Neutrophil (primary cell): ENCODE data around the gene EDC4.
"Not testable (repeated sequence)": the region's sequence is repeated elsewhere in the genome, so short reads cannot be mapped to it uniquely, and the experiment has no call there.

Source experiments
- H3K27ac ChIP-seq: fragments of 200-600 bp; sonication (generic); 2 replicates; pipeline ENCODE4 v1.5.1; 2016; ENCODE audit warnings: mild to moderate bottlenecking, moderate library complexity
- H3K27me3 ChIP-seq: fragments of 200-600 bp; sonication (generic); 2 replicates; pipeline ENCODE4 v1.6.0; 2016; ENCODE audit warnings: mild to moderate bottlenecking
- H3K36me3 ChIP-seq: fragments of 200-600 bp; sonication (generic); 2 replicates; pipeline ENCODE4 v1.5.1; 2017
- H3K4me1 ChIP-seq, 2 experiments: fragments of 200-600 bp in 1 of 2; sonication (generic) in 1 of 2; 1 replicate in 1 of 2; 2 replicates in 1 of 2; pipeline versions ENCODE4 v1.5.1 to v1.6.1; 2013 to 2016; ENCODE audit warnings: low read depth in 1 of 2, low read length in 1 of 2, mild to moderate bottlenecking in 1 of 2, moderate library complexity in 1 of 2; ENCODE audit not compliant: control insufficient read depth in 1 of 2, insufficient read depth in 1 of 2
- H3K4me3 ChIP-seq, 2 experiments: fragments of 200-600 bp in 1 of 2; sonication (generic) in 1 of 2; 1 replicate in 1 of 2; 2 replicates in 1 of 2; pipeline ENCODE4 v1.5.1; 2013 to 2016; ENCODE audit warnings: low read depth in 1 of 2, low read length in 1 of 2, mild to moderate bottlenecking in 1 of 2, moderate library complexity in 1 of 2
- H3K9me3 ChIP-seq: fragments of 200-600 bp; sonication (generic); 2 replicates; pipeline ENCODE4 v1.5.1; 2016
- TF ChIP-seq, protein P1 (sequence below): fragments of 200-600 bp; sonication (generic); IDR thresholded peaks from 2 replicates; pipeline ENCODE4 v1.5.1; 2016; ENCODE audit warnings: antibody characterized with exemption

Gene EDC4

DNA sequence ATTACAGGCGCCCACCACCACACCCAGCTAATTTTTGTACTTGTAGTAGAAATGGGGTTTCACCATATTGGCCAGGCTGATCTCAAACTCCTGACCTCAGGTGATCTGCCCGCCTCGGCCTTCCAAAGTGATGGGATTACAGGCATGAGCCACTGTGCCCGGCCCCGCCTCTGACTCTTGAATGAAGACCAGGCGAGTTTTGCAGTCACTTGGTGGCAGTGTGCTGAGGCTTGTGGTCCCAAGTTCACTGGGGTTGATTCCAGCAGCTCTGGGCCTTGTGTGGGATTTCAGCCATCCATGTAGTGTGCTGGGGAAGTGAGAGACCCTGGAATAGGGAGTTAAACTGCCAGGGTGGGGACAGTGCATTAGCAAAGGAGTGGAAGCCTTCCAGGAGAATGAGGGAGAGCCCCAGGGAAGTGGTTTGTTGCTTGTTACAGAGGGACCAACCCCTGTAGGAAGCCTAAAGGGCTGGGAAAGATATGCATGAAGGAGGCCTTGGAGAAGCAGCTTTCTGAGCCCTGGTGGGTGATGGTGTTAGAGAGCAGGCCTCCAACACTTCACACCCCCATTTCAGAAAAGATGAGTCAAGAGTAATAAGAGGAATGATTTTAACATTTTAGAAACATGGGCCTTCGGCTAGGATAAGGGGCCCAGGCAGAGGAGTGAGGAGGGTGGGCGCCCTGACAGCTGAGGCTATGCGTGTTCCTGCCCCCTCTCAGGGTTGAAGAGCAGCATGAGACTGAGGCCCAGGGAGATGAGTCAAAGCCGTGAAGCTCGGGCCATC, 34.7 kb downstream of the EDC4 start:
- Histone ChIP-seq H3K27ac (no peak overlapping the region), H3K9me3 (no peaks in the 10 kb centered on the region), H3K36me3 (peaks cover 42% of the 10 kb centered on the region), H3K4me3 (no peak overlapping the region), H3K4me1 (no peaks in the 10 kb centered on the region), H3K27me3 (no peaks in the 10 kb centered on the region)
- TF ChIP-seq, protein P1, sequence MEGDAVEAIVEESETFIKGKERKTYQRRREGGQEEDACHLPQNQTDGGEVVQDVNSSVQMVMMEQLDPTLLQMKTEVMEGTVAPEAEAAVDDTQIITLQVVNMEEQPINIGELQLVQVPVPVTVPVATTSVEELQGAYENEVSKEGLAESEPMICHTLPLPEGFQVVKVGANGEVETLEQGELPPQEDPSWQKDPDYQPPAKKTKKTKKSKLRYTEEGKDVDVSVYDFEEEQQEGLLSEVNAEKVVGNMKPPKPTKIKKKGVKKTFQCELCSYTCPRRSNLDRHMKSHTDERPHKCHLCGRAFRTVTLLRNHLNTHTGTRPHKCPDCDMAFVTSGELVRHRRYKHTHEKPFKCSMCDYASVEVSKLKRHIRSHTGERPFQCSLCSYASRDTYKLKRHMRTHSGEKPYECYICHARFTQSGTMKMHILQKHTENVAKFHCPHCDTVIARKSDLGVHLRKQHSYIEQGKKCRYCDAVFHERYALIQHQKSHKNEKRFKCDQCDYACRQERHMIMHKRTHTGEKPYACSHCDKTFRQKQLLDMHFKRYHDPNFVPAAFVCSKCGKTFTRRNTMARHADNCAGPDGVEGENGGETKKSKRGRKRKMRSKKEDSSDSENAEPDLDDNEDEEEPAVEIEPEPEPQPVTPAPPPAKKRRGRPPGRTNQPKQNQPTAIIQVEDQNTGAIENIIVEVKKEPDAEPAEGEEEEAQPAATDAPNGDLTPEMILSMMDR: no peak

DNA sequence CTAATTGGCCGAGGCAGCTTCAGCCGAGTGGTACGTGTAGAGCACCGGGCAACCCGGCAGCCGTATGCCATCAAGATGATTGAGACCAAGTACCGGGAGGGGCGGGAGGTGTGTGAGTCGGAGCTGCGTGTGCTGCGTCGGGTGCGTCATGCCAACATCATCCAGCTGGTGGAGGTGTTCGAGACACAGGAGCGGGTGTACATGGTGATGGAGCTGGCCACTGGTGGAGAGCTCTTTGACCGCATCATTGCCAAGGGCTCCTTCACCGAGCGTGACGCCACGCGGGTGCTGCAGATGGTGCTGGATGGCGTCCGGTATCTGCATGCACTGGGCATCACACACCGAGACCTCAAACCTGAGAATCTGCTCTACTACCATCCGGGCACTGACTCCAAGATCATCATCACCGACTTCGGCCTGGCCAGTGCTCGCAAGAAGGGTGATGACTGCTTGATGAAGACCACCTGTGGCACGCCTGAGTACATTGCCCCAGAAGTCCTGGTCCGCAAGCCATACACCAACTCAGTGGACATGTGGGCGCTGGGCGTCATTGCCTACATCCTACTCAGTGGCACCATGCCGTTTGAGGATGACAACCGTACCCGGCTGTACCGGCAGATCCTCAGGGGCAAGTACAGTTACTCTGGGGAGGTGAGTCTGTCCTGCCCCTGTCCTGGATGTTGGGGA, 36.3 kb downstream of the EDC4 start:
- Histone ChIP-seq H3K36me3 (peaks cover 42% of the 10 kb centered on the region), H3K4me3 (no peak overlapping the region), H3K27ac (no peak overlapping the region), H3K27me3 (no peaks in the 10 kb centered on the region), H3K4me1 (no peaks in the 10 kb centered on the region), H3K9me3 (no peaks in the 10 kb centered on the region)
- TF ChIP-seq, protein P1: no peak

DNA sequence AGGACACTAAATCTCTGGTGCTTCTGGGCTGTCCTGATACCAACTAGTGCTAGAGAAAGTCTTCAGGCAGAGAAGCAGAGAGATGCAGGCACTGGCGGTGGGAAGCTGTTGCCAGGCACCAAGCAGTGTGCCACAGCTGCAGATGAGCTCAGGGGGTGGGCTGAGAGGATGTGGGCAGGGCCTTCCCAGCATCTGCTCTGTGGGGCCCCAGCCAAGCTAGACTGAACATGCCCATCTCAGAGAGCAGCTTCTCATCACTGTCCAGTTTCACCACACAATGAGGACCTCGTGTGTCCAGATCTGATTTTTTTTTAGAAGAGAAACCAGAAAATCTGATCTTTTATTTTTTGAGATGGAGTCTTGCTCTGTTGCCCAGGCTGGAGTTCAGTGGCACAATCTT, 37.3 kb downstream of the EDC4 start:
- no peaks in the 10 kb centered on the region for H3K27me3 ChIP-seq
- H3K4me3 ChIP-seq: no peak overlapping the region
- H3K36me3 ChIP-seq: peaks cover 46% of the 10 kb centered on the region
- no peak overlapping the region for H3K27ac ChIP-seq
- no peaks in the 10 kb centered on the region for H3K4me1 ChIP-seq
- no peaks in the 10 kb centered on the region for H3K9me3 ChIP-seq
- TF ChIP-seq, protein P1: no peak

DNA sequence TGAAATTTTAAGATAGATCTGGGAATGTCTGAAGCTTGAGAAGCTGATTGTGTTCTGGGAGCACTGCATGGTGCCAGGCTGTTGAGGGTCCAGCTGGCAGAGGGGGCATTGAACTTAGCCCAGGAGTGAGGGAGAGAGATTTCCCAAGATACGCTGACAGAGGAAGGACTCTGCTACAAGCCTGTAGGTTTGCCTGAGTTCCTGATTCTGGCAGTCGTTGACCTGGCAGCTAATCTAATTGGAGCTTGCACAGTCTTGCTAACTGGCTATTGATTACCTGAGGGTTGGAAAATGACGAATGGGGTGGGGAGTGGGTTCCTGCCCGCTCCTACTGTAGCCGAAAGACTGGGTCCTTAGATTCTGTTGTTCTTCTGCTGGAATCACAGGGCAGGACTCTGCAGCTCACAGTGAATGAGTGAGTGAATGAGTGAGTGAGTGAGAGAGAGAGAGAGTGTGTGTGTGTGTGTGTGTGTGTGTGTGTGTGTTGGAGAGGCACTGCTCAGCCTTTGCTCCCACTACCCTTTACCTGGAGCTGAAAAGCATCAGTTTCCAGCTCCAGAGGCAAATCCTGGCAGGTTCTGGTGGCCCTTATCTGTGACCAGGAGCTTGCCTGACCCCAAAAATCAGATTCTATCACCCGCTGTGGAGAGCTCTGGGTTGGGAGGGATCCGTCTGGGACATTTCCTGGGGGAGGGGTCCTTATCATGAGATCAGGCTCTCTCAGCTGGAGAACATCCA, 42.1 kb downstream of the EDC4 start:
- H3K9me3 ChIP-seq: no peaks in the 10 kb centered on the region
- H3K27ac ChIP-seq: no peak overlapping the region
- H3K27me3 ChIP-seq: no peaks in the 10 kb centered on the region
- no peaks in the 10 kb centered on the region for H3K4me1 ChIP-seq
- no peak overlapping the region for H3K4me3 ChIP-seq
- TF ChIP-seq, protein P1: no peak
- peaks cover 69% of the 10 kb centered on the region for H3K36me3 ChIP-seq

DNA sequence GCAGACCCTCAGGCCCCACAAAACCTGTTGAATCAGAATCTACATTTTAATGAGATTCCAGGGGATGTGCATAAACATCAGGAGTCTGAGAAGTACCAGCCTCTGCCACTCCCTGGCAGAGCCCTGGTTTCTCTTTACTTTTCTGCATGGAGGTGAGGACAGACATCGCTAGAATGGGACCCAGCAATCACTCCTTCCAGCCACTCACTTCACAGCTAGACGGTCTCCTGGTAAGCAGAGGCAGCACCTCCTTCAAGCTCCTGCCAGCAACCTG, 42.6 kb downstream of the EDC4 start:
- H3K27me3 ChIP-seq, H3K27ac ChIP-seq, H3K9me3 ChIP-seq, H3K4me1 ChIP-seq, H3K4me3 ChIP-seq: not testable (repeated sequence)
- peaks cover 65% of the 10 kb centered on the region for H3K36me3 ChIP-seq
